GM19324 (cell line): ENCODE results near the gene AFTPH.
A peak's percentile ranks its signal among the peaks of the same experiment; 100 is the strongest.

Experiments used
- ATAC-seq: cut with Tn5 transposase; IDR thresholded peaks from one replicate; pipeline ENCODE4 v1.9.1; 2021; ENCODE audit warnings: mild to moderate bottlenecking, moderate library complexity; ENCODE audit not compliant: unreplicated experiment, low FRiP score

AFTPH gene

DNA sequence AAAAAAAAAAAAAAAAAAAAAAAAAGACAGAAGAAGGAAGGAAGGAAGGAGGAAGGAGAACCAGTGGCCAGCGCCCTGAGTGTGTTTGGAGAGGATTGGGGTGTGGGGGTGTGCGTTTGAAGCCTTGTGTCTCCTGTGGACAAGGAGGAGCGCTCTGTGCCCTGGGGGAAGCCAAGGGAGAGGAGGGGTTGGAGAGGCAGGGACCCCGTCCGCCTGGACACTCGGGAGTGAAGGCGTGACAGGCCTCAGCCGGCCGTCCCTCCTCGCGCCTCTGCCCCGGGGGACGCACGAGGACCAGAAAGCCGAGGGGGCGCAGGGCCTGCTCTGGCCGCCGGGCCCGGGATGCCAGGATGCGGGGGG is 84.7 kb downstream of the AFTPH start:
- ATAC-seq = no peak

- peak; percentile 52 for ATAC-seq
Measured at GRCh38 chr2:64609227-64609941, 85.3 kb downstream of the AFTPH start.

DNA sequence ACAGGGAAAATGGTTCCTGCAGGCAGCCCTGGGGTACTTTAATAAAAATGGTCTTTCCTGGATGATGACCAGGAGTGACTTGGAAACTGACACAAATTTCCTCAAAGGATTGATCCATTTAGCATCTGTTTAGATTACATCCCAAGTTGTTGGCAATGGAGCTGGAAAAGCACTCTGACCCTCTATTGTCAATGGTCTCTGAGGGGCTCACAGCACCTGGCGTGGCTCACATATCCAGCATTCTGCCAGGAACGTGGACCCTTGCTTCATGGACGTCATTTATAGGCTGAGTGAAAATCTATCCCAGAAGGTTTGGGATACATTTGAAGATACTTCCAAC is 85.8 kb downstream of the AFTPH start:
- no peak for ATAC-seq

- no peak for ATAC-seq
Measured at GRCh38 chr2:64610316-64610855, 86.3 kb downstream of the AFTPH start.

DNA sequence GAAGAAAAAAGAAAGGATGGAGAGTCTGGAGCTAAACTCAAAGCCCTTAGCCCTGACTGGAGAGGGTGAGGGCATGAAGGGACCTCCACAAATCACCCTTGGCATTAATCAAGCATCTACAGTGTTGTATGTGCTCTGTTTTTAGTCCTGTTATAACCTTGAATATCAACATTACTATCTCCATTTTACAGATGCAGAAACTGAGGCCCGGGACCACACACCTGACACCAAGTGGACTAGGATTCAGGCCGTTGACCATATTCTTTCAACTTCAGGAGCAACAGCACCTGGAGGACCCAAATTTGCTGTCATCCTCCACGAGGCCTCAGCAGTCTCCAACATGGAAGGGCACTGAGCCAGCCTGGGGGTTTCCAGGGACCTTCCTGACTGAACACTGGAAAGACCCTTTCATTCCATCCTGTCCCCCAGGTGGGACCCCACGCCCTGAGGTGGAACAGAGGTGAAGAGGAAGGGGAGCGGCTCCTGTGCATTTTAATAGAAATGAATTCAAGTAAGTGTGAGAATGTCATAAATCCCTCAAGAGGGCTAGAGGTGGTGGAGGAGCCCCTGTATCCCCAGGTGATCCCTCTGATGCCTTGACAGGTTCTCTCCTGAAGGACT is 88.6 kb downstream of the AFTPH start:
- no peak for ATAC-seq

GRCh38 chr2:64613276-64613675 is 89.1 kb downstream of the AFTPH start:
- no peak for ATAC-seq

DNA sequence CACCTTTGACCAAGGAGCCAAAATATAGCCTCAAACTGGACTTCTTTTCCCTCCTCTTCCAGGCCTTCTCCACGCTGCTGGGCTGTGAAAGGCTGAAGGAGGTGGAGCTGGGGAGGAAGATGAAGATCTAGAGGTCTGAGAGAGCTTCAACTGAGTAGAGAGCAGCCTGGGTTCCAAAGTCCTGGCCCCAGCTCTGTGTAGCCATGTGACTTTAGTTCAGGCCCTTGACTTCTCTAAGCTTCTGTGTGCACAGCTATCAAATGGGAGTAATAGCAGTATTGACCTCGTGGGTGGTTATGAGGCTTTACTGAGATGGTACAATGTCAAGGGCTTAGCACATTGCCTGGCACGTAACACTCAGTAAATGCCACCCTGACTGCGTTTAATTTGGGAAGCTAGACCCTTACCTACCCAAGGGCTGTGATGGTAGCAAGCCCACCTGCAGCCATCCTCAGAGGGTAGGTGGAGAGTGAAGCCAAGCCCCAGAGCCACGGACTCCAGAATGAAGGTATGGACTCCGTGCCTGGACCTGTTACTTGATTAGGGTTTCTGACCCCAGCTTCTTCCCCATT is 91.2 kb downstream of the AFTPH start:
- no peak for ATAC-seq

DNA sequence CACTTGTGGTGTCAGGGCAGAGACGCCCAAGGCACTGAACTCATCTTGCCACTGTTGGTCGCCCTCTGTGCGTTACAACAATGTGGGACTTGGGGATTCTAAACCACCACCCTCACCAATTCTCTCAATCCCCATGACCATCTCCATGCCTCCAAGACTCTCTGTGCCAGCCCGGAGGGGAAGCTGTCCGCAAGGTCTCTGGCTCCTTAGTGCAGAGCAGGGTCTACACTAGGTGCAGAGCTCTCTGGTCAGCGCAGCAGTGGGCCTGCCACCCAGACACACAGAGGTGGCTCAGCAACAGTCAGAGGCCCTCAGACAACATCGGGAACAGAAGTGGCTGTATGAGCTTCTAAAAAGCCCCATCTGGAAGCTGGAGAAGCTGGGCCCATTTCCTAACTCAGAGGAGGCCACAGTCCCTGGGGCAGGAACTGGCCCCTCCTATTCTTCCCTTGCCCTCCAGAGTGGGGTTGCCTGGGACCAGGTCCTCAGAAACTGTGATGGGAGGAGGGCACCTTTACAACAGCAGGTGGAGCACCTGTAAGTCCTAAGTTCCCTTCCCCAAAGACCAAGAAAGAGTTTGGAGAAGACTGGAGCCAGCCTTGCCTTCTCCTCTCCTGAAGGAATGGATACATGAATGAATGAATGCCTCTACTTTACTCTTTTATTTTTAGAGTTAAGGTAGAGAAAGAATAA is 91.9 kb downstream of the AFTPH start:
- no peak for ATAC-seq

GRCh38 chr2:64617631-64618151 is 93.6 kb downstream of the AFTPH start:
- ATAC-seq = no peak

DNA sequence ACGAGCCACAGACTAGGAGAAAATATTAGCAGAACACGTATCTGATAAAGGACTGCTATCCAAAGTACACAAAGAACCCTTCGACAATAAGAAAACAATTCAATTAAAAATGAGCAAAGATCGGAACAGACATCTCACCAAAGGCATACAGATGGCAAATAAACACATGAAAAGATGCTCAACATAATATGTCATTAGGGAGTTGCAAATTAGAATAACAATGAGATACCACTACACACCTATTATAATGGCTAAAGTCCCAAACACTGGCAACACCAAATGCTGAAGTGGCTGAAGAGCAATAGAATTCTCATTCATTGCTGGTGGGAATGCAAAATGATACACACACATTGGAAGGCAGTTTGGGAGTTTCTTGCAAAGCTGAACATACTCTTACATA is 96.5 kb downstream of the AFTPH start:
- no peak for ATAC-seq

DNA sequence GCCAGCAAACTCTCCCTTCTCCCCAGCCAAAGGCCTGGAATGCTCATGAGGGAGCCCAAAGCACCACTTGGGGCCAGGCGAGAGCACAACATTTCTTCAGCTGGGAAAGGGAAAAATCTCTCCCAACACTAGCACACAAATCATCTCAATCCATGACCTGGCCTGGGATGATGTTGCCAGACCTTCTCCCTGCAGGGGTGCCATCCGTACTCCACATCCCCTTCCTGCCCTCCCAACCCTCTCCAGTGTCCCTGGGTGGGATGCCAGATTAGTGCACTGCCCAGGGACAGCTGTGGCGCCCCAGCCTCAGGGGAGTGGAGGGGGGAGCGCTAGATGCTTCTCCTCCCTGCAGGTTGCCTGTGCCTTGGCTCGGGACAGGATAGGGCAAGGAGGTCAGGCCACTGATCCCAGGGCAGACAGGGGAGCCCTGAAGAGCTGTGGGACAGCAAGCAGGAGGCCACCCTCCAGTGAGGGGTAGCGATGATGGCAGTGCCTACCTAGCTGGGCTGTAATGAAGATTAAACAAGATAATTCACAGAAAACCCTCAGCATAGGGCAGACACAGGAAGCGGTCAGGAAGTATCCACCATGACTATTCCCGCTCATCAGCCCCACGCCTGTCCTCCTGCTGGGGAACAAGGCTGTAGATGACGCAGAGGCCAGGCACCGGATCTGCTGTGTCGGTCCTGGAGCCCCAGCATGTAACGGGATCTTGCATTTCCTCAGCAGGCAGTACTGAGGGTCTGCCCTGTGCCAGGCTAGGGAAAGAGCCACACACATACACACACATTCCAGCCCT is 98.5 kb downstream of the AFTPH start:
- no peak for ATAC-seq

GRCh38 chr2:64623242-64623850 is 99.2 kb downstream of the AFTPH start:
- ATAC-seq = no peak

DNA sequence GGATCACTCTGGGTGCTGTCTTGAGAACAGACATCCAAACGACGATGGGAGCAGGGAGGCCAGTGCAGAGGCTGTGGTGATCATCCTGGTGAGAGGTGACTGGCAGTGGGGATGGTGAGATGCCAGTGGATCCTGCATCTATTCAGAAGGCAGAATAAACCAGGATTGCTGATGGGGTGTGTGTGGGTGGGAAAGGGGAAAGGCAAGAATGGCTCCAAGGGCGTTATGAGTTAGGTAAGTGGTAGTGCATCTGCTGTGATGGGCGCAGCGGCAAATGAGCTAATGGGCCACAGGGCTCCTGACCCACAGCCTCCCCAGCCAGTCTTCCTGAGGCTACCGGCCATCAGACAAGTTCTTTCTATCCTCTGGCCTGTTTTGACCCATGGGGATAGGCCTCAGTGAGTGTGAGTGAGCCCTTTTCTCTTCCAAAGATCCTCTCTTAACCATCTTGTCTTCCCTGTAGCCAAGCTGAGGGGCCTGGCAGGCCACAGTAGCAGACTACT is 100.0 kb downstream of the AFTPH start:
- ATAC-seq = no peak

GRCh38 chr2:64624862-64625261 is 100.7 kb downstream of the AFTPH start:
- no peak for ATAC-seq

GRCh38 chr2:64625299-64626145 is 101.4 kb downstream of the AFTPH start:
- ATAC-seq = no peak

DNA sequence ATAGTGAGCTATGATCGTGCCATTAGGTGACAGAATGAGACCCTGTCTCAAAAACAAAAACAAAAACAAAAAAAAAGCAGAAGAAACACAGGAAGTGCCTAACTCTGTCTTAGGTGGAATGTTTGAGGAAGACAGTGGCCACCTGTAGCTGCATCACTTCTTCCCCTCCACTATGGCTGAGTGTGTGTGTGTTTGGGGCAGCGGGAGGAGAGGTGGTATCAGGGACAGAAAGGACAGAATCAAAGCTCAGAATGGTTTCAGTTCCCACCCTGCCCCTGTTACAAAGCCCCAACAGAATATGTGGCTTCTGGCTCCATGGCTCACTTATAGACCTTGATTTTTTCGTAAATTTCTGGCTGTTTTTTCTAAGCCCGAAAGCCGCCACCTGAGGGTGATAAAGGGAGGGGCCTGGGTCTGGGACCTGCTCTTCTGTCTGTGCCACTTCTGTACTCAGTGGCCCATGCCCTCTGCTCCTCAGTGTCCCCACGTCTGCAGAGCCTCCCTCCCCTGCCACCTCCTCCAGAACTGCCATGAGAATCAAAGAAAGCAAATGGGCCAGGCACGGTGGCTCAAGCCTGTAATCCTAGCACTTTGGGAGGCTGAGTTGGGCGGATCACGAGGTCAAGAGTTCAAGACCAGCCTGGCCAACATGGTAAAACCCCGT is 102.2 kb downstream of the AFTPH start:
- ATAC-seq = no peak

GRCh38 chr2:64626963-64627760 is 103.0 kb downstream of the AFTPH start:
- no peak for ATAC-seq
